Astrocyte (in vitro differentiated cells and primary cell): ENCODE results near the gene PMEL. TPM values are rescaled to one million over a fixed set of nuclear protein-coding genes. Genes with fewer than 3 reads are reported as not detected.
A peak's percentile ranks its signal among the peaks of the same experiment; 100 is the strongest.

Experiments
- DNase-seq: peaks from one replicate; pipeline ENCODE4 v3.0.0-alpha.2; 2010; ENCODE audit warnings: low read depth
- FAIRE-seq: peaks from 2 replicates; lab custom pipeline; 2011; peaks lifted over from hg19 to GRCh38; lab: Jason Lieb, UNC
- H2AFZ ChIP-seq: 2 replicates; pipeline ENCODE4 v1.6.0; 2012; ENCODE audit warnings: low read depth, low read length, inconsistent platforms
- H3K27ac ChIP-seq: 2 replicates; pipeline ENCODE4 v1.5.1; 2011; ENCODE audit warnings: low read depth, low read length, inconsistent platforms
- H3K27me3 ChIP-seq: 2 replicates; pipeline ENCODE4 v1.6.0; 2011; ENCODE audit warnings: low read length, inconsistent platforms; ENCODE audit not compliant: insufficient read depth
- H3K36me3 ChIP-seq: 2 replicates; pipeline ENCODE4 v1.5.1; 2011; ENCODE audit warnings: low read length, inconsistent platforms; ENCODE audit not compliant: insufficient read depth
- H3K4me1 ChIP-seq: 2 replicates; pipeline ENCODE4 v1.5.1; 2011; ENCODE audit warnings: low read length, inconsistent platforms; ENCODE audit not compliant: insufficient read depth
- H3K4me2 ChIP-seq: 2 replicates; pipeline ENCODE4 v1.6.0; 2012; ENCODE audit warnings: low read length, inconsistent platforms
- H3K4me3 ChIP-seq: 2 replicates; pipeline ENCODE4 v1.5.1; 2011; ENCODE audit warnings: low read depth, mild to moderate bottlenecking, low read length, inconsistent platforms; ENCODE audit not compliant: insufficient read depth
- H3K79me2 ChIP-seq: 2 replicates; pipeline ENCODE4 v1.6.0; 2012; ENCODE audit warnings: mild to moderate bottlenecking, low read length, inconsistent platforms; ENCODE audit not compliant: insufficient read depth
- H3K9ac ChIP-seq: 2 replicates; pipeline ENCODE4 v1.6.0; 2012; ENCODE audit warnings: mild to moderate bottlenecking, low read length, inconsistent platforms
- H3K9me3 ChIP-seq: 2 replicates; pipeline ENCODE4 v1.5.1; 2012; ENCODE audit warnings: low read depth, mild to moderate bottlenecking, low read length, inconsistent platforms; ENCODE audit not compliant: insufficient read depth
- H4K20me1 ChIP-seq: 2 replicates; pipeline ENCODE4 v1.6.0; 2012; ENCODE audit warnings: low read length, inconsistent platforms; ENCODE audit not compliant: insufficient read depth
- H3K27ac Mint-ChIP-seq: one replicate; pipeline ENCODE4 v1.8.0; 2021; ENCODE audit warnings: mild to moderate bottlenecking, mixed read lengths; ENCODE audit not compliant: unreplicated experiment
- H3K27me3 Mint-ChIP-seq: one replicate; pipeline ENCODE4 v1.8.0; 2021; ENCODE audit warnings: low read depth, mixed read lengths; ENCODE audit not compliant: unreplicated experiment
- H3K36me3 Mint-ChIP-seq: one replicate; pipeline ENCODE4 v1.8.0; 2021; ENCODE audit warnings: low read depth, mixed read lengths; ENCODE audit not compliant: unreplicated experiment
- H3K4me1 Mint-ChIP-seq: one replicate; pipeline ENCODE4 v1.8.0; 2021; ENCODE audit warnings: low read depth, mixed read lengths; ENCODE audit not compliant: unreplicated experiment
- H3K4me3 Mint-ChIP-seq: one replicate; pipeline ENCODE4 v1.8.0; 2021; ENCODE audit warnings: mild to moderate bottlenecking, moderate library complexity, mixed read lengths; ENCODE audit not compliant: unreplicated experiment
- H3K9me3 Mint-ChIP-seq: one replicate; pipeline ENCODE4 v1.8.0; 2021; ENCODE audit warnings: mild to moderate bottlenecking, mixed read lengths; ENCODE audit not compliant: unreplicated experiment
- CTCF ChIP-seq: IDR thresholded peaks from 2 replicates; pipeline ENCODE4 v1.5.1; 2011; ENCODE audit warnings: low read depth, mild to moderate bottlenecking, inconsistent platforms, low read length, moderate library complexity; ENCODE audit not compliant: insufficient read depth
- EZH2 ChIP-seq: IDR thresholded peaks from 2 replicates; pipeline ENCODE4 v1.6.1; 2012; ENCODE audit warnings: mild to moderate bottlenecking, low read length, inconsistent platforms; ENCODE audit not compliant: insufficient read depth
- total RNA-seq: library from RNA; stranded (reverse); gene quantifications from 2 replicates; pipeline ENCODE4 v1.2.1, GENCODE V29; 2021

PMEL gene
- total RNA-seq, 1 donor from 2014 or later, result 13.8 TPM

- H3K4me3 Mint-ChIP-seq, result no peak overlapping the region
- no peaks in the 10 kb centered on the region for H3K9me3 ChIP-seq
- H3K27ac Mint-ChIP-seq, result no peak overlapping the region
- peaks cover 17% of the 10 kb centered on the region for H3K4me1 Mint-ChIP-seq
- H3K4me1 ChIP-seq, result peaks cover 12% of the 10 kb centered on the region
- H3K4me3 ChIP-seq, result peak overlapping the region; percentile 74
- peaks cover 28% of the 10 kb centered on the region for H4K20me1 ChIP-seq
- H3K36me3 Mint-ChIP-seq, result peaks cover 2% of the 10 kb centered on the region
- H3K79me2 ChIP-seq, result peaks cover 50% of the 10 kb centered on the region
- H3K9me3 Mint-ChIP-seq, result no peaks in the 10 kb centered on the region
- H3K4me2 ChIP-seq, result peak overlapping the region; percentile 98
- TF ChIP-seq CTCF (no peak), EZH2 (no peak)
- peak; percentile 60 for DNase-seq
- no peaks in the 10 kb centered on the region for H3K27me3 Mint-ChIP-seq
- H3K9ac ChIP-seq, result peak overlapping the region; percentile 93
- H2AFZ ChIP-seq, result peak overlapping the region; percentile 70
- peak overlapping the region; percentile 93 for H3K27ac ChIP-seq
- no peaks in the 10 kb centered on the region for H3K27me3 ChIP-seq
- H3K36me3 ChIP-seq, result no peaks in the 10 kb centered on the region
- peak; percentile 29 for FAIRE-seq
Measured at GRCh38 chr12:55972911-55973598, 7.2 kb upstream of the PMEL start.

- Histone ChIP-seq H3K4me1 (peaks cover 16% of the 10 kb centered on the region), H3K4me3 (peak overlapping the region; percentile 74), H4K20me1 (peaks cover 22% of the 10 kb centered on the region), H3K9me3 (no peaks in the 10 kb centered on the region), H3K79me2 (peaks cover 50% of the 10 kb centered on the region), H3K27ac (peak overlapping the region; percentile 93), H3K9ac (peak overlapping the region; percentile 93), H3K4me2 (peak overlapping the region; percentile 98), H3K27me3 (no peaks in the 10 kb centered on the region), H2AFZ (no peak overlapping the region), H3K36me3 (no peaks in the 10 kb centered on the region)
- no peaks in the 10 kb centered on the region for H3K27me3 Mint-ChIP-seq
- FAIRE-seq (no peak), DNase-seq (no peak)
- H3K36me3 Mint-ChIP-seq, result peaks cover 2% of the 10 kb centered on the region
- peaks cover 19% of the 10 kb centered on the region for H3K4me1 Mint-ChIP-seq
- no peak overlapping the region for H3K27ac Mint-ChIP-seq
- H3K4me3 Mint-ChIP-seq, result no peak overlapping the region
- H3K9me3 Mint-ChIP-seq, result no peaks in the 10 kb centered on the region
- TF ChIP-seq CTCF, result no peak
- TF ChIP-seq EZH2, result no peak
Measured at GRCh38 chr12:55972456-55972855, 6.6 kb upstream of the PMEL start.

GRCh38 chr12:55972042-55972441 is 6.2 kb upstream of the PMEL start:
- DNase-seq (peak; percentile 63), FAIRE-seq (no peak)
- Mint-ChIP-seq H3K27me3 (no peaks in the 10 kb centered on the region), H3K9me3 (no peaks in the 10 kb centered on the region), H3K4me3 (no peak overlapping the region), H3K36me3 (peaks cover 2% of the 10 kb centered on the region), H3K27ac (no peak overlapping the region), H3K4me1 (peaks cover 19% of the 10 kb centered on the region)
- H3K4me1 ChIP-seq, result peaks cover 20% of the 10 kb centered on the region
- no peaks in the 10 kb centered on the region for H3K36me3 ChIP-seq
- H3K27me3 ChIP-seq, result no peaks in the 10 kb centered on the region
- peak overlapping the region; percentile 98 for H3K4me2 ChIP-seq
- H3K79me2 ChIP-seq, result peaks cover 50% of the 10 kb centered on the region
- H3K4me3 ChIP-seq, result no peak overlapping the region
- TF ChIP-seq EZH2 (no peak), CTCF (no peak)
- peak overlapping the region; percentile 93 for H3K27ac ChIP-seq
- H2AFZ ChIP-seq, result no peak overlapping the region
- H3K9me3 ChIP-seq, result no peaks in the 10 kb centered on the region
- peaks cover 18% of the 10 kb centered on the region for H4K20me1 ChIP-seq
- no peak overlapping the region for H3K9ac ChIP-seq
